Lower leg skin (tissue), 3 donors: ENCODE results near the gene LRRC26.

Experiments used
- POLR2A ChIP-seq, 2 donors: fragments of 450-650 bp; IDR thresholded peaks; one replicate each; pipeline ENCODE4 v1.6.1; 2016 to 2017; ENCODE audit warnings: antibody characterized with exemption in 2 of 2, mild to moderate bottlenecking in 1 of 2, moderate library complexity in 1 of 2
- TF ChIP-seq, protein P1 (sequence below), 3 donors: fragments of 450-650 bp; IDR thresholded peaks; one replicate each; pipeline ENCODE4 v1.5.1; 2016; ENCODE audit warnings: antibody characterized with exemption in 3 of 3, mild to moderate bottlenecking in 3 of 3, moderate library complexity in 2 of 3

DNA sequence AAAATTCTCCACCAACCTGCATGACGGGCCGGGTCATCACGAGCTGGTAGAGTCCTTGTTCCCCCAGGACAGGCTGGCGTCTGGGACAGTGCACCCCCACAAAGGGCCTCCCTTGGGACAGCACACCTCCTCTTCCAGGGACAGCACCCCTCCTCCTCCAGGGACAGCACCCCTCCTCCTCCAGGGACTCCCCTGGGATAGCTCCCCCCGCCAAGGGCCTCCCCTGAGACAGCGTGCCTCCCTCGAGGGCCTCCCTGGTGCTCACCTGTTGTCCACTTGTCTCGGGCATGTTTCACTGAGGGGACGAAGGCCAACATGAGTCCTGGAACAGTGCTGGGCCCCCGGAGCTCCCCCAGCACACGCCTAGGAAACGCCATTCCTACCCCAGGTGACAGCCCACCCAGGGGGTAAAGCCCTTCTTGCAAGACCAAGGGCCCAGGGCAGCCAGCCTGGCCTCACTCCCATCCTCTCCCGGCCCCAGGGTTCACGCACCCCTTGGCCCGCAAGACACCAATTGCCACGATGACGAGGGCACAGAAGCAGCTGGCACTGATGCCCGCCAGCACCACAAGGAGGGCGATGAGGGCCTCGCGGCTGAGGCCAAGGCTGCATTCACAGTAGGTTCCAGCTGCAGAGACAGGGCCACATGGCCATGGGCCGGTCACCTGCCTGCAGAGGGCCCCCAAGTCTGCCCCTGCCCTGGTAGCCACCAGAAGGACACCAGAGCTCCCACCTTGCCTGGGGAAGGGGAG lies 1.5 kb upstream of the LRRC26 start:
- TF ChIP-seq, protein P1, sequence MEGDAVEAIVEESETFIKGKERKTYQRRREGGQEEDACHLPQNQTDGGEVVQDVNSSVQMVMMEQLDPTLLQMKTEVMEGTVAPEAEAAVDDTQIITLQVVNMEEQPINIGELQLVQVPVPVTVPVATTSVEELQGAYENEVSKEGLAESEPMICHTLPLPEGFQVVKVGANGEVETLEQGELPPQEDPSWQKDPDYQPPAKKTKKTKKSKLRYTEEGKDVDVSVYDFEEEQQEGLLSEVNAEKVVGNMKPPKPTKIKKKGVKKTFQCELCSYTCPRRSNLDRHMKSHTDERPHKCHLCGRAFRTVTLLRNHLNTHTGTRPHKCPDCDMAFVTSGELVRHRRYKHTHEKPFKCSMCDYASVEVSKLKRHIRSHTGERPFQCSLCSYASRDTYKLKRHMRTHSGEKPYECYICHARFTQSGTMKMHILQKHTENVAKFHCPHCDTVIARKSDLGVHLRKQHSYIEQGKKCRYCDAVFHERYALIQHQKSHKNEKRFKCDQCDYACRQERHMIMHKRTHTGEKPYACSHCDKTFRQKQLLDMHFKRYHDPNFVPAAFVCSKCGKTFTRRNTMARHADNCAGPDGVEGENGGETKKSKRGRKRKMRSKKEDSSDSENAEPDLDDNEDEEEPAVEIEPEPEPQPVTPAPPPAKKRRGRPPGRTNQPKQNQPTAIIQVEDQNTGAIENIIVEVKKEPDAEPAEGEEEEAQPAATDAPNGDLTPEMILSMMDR (IDR thresholded peaks at IDR 0.05) = no peak
- TF ChIP-seq POLR2A (IDR thresholded peaks at IDR 0.05) = no peak
